Hepatocyte (in vitro differentiated cells): ENCODE results near the gene ENO2. TPM values are rescaled to one million over a fixed set of nuclear protein-coding genes. Genes with fewer than 3 reads are reported as not detected.
"Not testable (repeated sequence)": the region's sequence is repeated elsewhere in the genome, so short reads cannot be mapped to it uniquely, and the experiment has no call there.

Experiments
- DNase-seq: peaks from one replicate; pipeline ENCODE4 v3.0.0-alpha.2; 2016; ENCODE audit warnings: low spot score
- H2AFZ ChIP-seq: fragments of 200-600 bp; sonication (generic); 2 replicates; pipeline ENCODE4 v1.6.0; 2016; ENCODE audit warnings: antibody characterized with exemption, mild to moderate bottlenecking
- H3K27ac ChIP-seq: fragments of 200-600 bp; sonication (generic); 2 replicates; pipeline ENCODE4 v1.5.1; 2016; ENCODE audit warnings: mild to moderate bottlenecking
- H3K27me3 ChIP-seq: fragments of 200-600 bp; sonication (generic); 2 replicates; pipeline ENCODE4 v1.6.1; 2016
- H3K36me3 ChIP-seq: fragments of 200-600 bp; sonication (generic); replicated peaks from 2 replicates; pipeline ENCODE4 v1.5.1; 2016; ENCODE audit warnings: low read depth; ENCODE audit not compliant: insufficient read depth
- H3K4me1 ChIP-seq: fragments of 200-600 bp; sonication (generic); 2 replicates; pipeline ENCODE4 v1.5.1; 2016; ENCODE audit warnings: mild to moderate bottlenecking, moderate library complexity; ENCODE audit not compliant: insufficient read depth
- H3K4me2 ChIP-seq: fragments of 200-600 bp; sonication (generic); 2 replicates; pipeline ENCODE4 v1.6.0; 2016
- H3K4me3 ChIP-seq: fragments of 200-600 bp; sonication (generic); 2 replicates; pipeline ENCODE4 v1.5.1; 2016; ENCODE audit warnings: mild to moderate bottlenecking
- H3K79me2 ChIP-seq: fragments of 200-600 bp; sonication (generic); 2 replicates; pipeline ENCODE4 v1.6.0; 2017; ENCODE audit warnings: mild to moderate bottlenecking
- H3K9me2 ChIP-seq: fragments of 200-600 bp; sonication (generic); replicated peaks from 2 replicates; pipeline ENCODE4 v1.6.0; 2017; ENCODE audit warnings: mild to moderate bottlenecking; ENCODE audit not compliant: insufficient read depth
- H3K9me3 ChIP-seq: fragments of 200-600 bp; sonication (generic); 2 replicates; pipeline ENCODE4 v1.5.1; 2016; ENCODE audit warnings: low read depth, mild to moderate bottlenecking
- H4K20me1 ChIP-seq: fragments of 200-600 bp; sonication (generic); 2 replicates; pipeline ENCODE4 v1.6.0; 2016; ENCODE audit warnings: mild to moderate bottlenecking; ENCODE audit not compliant: insufficient read depth, poor library complexity, severe bottlenecking
- CTCF ChIP-seq: fragments of 200-600 bp; sonication (generic); IDR thresholded peaks from 2 replicates; pipeline ENCODE4 v1.5.1; 2016; ENCODE audit warnings: antibody characterized with exemption, mild to moderate bottlenecking; ENCODE audit not compliant: poor library complexity
- EZH2 ChIP-seq: fragments of 200-600 bp; sonication (generic); IDR thresholded peaks from 2 replicates; pipeline ENCODE4 v1.6.1; 2016; ENCODE audit warnings: antibody characterized with exemption, mild to moderate bottlenecking, borderline replicate concordance
- EZH2phosphoT487 ChIP-seq: fragments of 200-600 bp; sonication (generic); IDR thresholded peaks from one replicate; pipeline ENCODE4 v1.6.1; 2018; ENCODE audit warnings: antibody characterized with exemption, mild to moderate bottlenecking, low read depth, moderate library complexity; ENCODE audit not compliant: unreplicated experiment, severe bottlenecking
- WGBS: methylation state at CpG from one replicate; pipeline ENCODE4 v1.1.6; 2016; ENCODE audit warnings: low lambda C conversion rate; ENCODE audit errors: missing lambda C conversion rate; 5-methylcytosine and 5-hydroxymethylcytosine counted together
- polyA plus RNA-seq: library from polyadenylated mRNA; unstranded; fragments of >200 nt; fragmentation: Nextera tagmentation; extraction: Ambion mirVana; gene quantifications from 2 replicates; pipeline ENCODE4 v1.2.1, GENCODE V29; 2016
- total RNA-seq: library from RNA; depleted of rRNA; stranded (reverse); fragments of >200 nt; gene quantifications from 2 replicates; pipeline ENCODE4 v1.2.3, GENCODE V29; 2014

ENO2 gene
- total and polyA plus RNA-seq, 2 experiments from 2014 or later: 11.8 to 14.2 TPM

GRCh38 chr12:6887460-6887859, 26.9 kb upstream of the ENO2 start:
- peaks cover 9% of the 10 kb centered on the region for H3K79me2 ChIP-seq
- peak; percentile 41 for DNase-seq
- H3K4me2 ChIP-seq: no peak overlapping the region
- no peaks in the 10 kb centered on the region for H3K27me3 ChIP-seq
- peak overlapping the region; percentile 18 for H2AFZ ChIP-seq
- WGBS: 68% methylated on average over 8 of the region's 8 CpGs
- H3K4me1 ChIP-seq: peaks cover 15% of the 10 kb centered on the region
- H4K20me1 ChIP-seq: no peaks in the 10 kb centered on the region
- H3K9me2 ChIP-seq: no peaks in the 10 kb centered on the region
- H3K27ac ChIP-seq: peak overlapping the region; percentile 93
- TF ChIP-seq CTCF (no peak), EZH2phosphoT487 (no peak), EZH2 (no peak)
- H3K36me3 ChIP-seq: peaks cover 3% of the 10 kb centered on the region
- no peak overlapping the region for H3K4me3 ChIP-seq
- no peaks in the 10 kb centered on the region for H3K9me3 ChIP-seq

- WGBS: 92% methylated on average over 2 of the region's 2 CpGs
- no peak overlapping the region for H3K4me2 ChIP-seq
Measured at GRCh38 chr12:6888360-6888759, 26.0 kb upstream of the ENO2 start.

GRCh38 chr12:6888794-6889193, 25.6 kb upstream of the ENO2 start:
- 69% methylated on average over 7 of the region's 7 CpGs for WGBS
- DNase-seq: not testable (repeated sequence)

More at GRCh38 chr12:6888360-6888759, 26.0 kb upstream of the ENO2 start:
- Histone ChIP-seq H4K20me1 (no peaks in the 10 kb centered on the region), H3K9me2 (no peaks in the 10 kb centered on the region), H3K27me3 (no peaks in the 10 kb centered on the region), H3K79me2 (peaks cover 9% of the 10 kb centered on the region), H3K4me1 (peaks cover 15% of the 10 kb centered on the region), H3K9me3 (no peaks in the 10 kb centered on the region), H3K27ac (peak overlapping the region; percentile 93), H3K36me3 (peaks cover 3% of the 10 kb centered on the region), H3K4me3 (no peak overlapping the region), H2AFZ (no peak overlapping the region)
- no peak for DNase-seq
- TF ChIP-seq CTCF (no peak), EZH2phosphoT487 (no peak), EZH2 (no peak)

GRCh38 chr12:6889775-6890573, 24.4 kb upstream of the ENO2 start:
- H2AFZ ChIP-seq: peak overlapping the region; percentile 80
- not testable (repeated sequence) for H3K9me3 ChIP-seq, DNase-seq, H3K27me3 ChIP-seq, H3K9me2 ChIP-seq, H3K79me2 ChIP-seq, H3K4me3 ChIP-seq, H3K36me3 ChIP-seq, H4K20me1 ChIP-seq
- peak overlapping the region; percentile 94 for H3K27ac ChIP-seq
- 97% methylated on average over 20 of the region's 21 CpGs for WGBS
- H3K4me2 ChIP-seq: peak overlapping the region; percentile 75
- H3K4me1 ChIP-seq: peaks cover 15% of the 10 kb centered on the region

More at GRCh38 chr12:6888794-6889193, 25.6 kb upstream of the ENO2 start:
- not testable (repeated sequence) for H2AFZ ChIP-seq, H3K4me3 ChIP-seq, H3K9me3 ChIP-seq, H3K4me2 ChIP-seq, H3K27me3 ChIP-seq, H3K9me2 ChIP-seq, H3K36me3 ChIP-seq, H3K79me2 ChIP-seq, H4K20me1 ChIP-seq
- Histone ChIP-seq H3K27ac (peak overlapping the region; percentile 93), H3K4me1 (peaks cover 15% of the 10 kb centered on the region)
